Forelimb muscle (tissue), 1 donor: ENCODE results near the gene FIGNL1. TPM values are rescaled to one million over a fixed set of nuclear protein-coding genes. Genes with fewer than 3 reads are reported as not detected.
"Not testable (repeated sequence)": the region's sequence is repeated elsewhere in the genome, so short reads cannot be mapped to it uniquely, and the experiment has no call there.

ENCODE experiments used
- DNase-seq: peaks from one replicate; pipeline ENCODE4 v3.0.0-alpha.2; 2013; ENCODE audit warnings: low read depth
- polyA plus RNA-seq: library from polyadenylated mRNA; unstranded; fragments of 120-200 nt; gene quantifications from one replicate; pipeline ENCODE4 v1.2.1, GENCODE V29; 2013; ENCODE audit not compliant: insufficient read length

The FIGNL1 gene
- polyA plus RNA-seq, 1 donor: 11.7 TPM

DNA sequence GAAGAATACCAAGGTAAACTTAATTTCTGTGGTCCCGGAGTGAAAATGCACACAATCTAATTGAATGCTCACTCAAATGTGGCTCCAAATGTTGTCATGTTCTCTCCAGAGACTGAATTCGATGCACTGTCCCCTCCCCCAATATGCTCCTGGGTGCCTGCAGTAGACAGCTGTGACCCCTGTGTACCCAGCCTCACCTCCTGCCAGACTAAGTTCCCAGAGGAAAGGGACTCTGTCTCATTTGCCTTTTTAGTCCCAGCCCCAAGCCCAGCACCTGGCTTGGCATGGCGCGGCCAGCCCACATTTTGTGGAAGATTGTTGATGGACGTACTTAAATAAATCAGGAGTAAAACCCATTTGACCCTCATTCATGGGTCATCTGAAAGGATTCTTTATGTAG, 21.8 kb upstream of the FIGNL1 start:
- DNase-seq: no peak

DNA sequence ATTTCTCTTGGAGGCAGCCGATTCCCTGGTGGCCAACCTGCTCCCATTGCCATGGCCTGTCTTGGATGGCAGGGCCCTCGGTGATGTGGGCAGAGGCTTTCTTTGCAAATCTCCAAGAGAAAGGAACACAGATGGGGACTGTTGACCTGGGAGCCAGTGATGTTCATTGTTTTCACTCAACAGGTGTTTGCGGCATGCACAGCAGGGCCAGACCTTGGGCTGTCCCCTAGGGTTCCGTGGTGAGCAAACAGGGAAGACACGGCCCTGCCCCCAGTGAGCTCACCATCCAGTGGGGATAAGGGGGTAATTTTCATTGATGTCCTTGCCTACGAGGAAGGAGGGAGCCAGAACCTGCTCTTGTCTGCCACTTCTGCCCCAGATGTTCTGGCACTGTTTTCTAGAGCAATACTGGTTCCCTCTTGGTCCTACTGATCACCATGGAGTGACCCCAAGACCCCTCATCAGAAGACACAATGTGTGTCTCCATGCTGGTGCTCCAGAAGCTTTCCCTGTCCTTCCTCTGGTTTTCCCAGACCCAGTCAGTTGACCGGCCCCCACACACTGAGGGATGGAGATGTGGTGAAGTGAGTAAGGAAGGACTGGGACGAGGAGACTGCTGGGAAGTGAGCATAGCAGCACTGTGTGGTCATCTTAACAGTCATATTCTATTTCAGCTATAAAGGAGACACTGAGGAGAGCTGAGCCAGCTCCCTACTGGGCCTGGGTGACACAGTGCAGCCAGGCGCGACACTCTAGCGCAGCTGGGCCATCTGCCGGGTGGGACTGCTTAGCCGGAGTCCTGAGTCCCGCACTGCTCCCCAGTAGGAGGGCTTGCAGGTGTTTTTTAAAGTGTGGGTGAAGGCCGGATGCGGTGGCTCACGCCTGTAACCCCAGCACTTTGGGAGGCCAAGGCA, 20.4 kb upstream of the FIGNL1 start:
- DNase-seq: no peak

DNA sequence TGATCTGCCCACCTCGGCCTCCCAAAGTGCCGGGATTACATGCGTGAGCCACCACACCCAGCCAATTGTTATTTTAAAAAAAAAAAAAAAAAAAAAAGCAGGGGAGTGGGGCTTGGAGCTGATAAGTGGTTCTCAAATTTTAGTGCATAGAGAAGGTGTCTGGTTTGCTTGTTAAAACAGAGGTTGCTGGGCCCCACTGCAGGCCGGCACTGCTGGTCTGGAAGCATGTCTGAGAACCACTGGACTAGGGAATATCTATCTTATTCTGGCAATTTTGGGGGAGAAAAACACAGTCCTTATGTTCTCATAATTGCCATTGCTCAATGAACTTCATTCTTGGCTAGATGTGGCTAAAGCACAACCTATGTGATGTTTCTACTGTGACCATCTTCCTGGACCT, 19.0 kb upstream of the FIGNL1 start:
- DNase-seq: no peak

DNA sequence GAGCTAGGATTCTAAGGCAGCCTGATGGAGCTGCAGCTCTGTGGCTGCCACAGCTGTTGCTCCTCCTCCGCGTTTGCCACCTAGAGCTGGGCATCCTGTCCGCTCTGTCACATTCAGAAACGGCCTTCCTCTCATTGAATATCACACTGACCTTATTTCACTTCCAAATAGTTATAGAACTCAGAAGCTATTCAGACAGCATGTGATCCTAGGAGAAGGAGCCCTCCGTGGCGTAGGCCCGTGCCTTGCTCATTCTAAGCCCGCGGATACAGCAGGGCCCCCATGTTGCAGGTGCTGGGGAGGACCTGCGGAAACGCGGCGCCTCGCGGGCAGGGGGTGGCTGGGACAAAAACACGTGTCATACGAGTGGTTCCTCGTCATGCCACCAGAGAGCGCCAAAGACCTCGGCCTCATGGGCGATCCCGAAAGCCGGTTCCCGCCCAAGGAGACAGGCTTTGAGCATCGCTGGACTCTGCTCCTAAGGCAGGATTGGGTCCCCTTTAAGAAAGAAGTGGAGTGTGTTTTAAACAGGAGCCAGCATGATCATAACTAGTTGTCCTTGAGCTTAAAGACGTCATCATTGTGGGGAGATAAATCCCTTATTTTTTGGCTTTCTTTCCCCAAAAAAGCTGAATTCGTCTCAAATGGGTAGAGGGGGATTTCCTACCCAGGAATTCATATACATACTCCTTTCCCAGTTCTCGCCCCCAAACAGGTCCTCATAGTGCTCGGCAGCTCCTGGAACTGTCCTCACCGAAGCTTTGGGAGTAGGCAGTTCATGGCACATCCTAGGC, 17.9 kb upstream of the FIGNL1 start:
- peak; percentile 46 for DNase-seq

DNA sequence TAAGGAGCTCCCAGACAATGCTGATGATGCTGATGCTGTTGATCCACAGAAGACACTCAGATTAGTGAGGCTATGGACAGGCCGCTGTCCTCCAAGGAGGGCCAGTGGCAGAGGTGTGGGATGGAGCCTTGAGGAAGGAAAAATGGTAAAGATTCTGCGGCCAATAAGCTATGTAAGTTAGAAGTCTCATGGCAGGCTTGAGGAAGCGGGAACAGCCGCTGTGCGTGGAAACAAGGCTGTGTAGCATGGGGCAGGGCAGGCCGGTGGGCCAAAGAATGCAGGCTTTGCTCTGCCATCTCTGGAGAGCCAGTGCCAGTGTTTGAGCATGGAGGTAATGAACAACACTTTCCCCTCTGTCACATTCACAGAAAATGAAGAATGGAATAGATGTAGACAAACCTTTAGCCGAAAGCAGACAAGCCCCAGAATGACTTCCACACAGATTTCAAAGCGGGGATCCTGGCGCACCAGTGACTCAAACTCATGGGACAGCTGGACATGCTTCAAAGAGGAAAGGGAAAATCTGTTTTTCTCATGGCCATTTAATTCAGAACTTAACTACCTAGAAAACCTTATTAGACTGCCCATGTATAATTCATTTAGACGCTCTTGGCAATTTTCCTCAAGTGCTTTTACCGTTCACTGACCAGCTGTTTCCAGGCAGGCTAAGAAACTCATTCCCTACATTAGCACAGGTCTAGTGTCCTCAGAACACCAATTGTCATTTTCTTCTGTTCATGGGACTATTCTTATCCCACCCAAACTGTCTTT, 16.9 kb upstream of the FIGNL1 start:
- DNase-seq: no peak

DNA sequence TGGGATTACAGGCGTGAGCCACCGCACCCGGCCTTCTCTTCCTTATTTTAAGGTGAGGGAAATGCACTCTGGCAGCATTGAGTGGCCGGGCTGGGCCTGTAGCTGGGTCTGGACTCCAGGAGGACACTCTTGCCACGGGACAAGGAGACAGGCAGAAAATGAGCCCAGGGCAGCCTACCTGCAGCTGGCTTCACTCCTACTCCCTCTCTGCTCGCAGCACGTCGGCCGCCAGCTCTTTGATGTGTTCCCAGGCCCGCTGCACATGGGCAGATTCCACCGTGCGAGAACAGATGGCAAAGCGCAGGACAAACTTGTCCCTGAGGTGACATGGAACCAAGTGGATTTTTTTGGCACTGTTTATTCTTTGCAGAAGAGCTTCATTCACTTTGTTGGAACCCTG, 12.9 kb upstream of the FIGNL1 start:
- DNase-seq: no peak

DNA sequence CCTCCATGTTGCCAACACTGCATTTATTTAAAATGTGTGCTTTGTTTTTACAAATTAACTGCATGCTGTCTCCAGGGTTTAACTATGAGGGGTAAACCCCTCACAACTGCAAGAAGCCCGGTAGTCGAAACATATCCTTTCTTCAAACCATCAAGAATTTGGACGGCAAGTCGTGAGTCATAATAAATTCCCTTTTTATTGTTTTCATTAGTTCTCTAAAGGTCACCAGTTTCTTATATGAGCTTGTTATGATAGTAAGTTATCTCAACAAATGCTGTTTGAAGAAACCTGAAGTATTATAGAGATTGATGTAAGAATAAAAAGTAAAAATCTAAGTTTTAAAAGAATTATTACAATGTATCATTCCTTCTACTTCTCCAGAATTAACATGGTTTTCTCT, 12.2 kb upstream of the FIGNL1 start:
- DNase-seq: no peak

DNA sequence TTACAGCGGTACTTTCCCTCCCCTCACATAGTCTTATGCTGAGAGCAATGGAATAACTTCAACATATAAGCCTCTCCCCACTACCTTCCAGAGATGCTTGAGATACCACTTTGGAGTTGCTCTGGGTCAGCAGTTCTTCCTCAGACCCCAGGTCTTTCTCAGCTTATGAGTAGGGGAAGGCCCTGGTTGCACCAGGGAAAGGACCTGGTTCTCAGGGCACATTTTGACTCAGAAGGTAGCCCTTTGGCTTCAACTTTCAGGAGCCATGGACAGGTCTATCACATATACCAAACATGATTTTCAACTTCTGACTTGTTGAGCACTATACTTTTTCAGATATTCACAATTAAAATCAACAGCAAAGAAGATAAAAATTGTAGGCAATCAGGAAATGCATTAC, 11.5 kb upstream of the FIGNL1 start:
- DNase-seq: no peak

DNA sequence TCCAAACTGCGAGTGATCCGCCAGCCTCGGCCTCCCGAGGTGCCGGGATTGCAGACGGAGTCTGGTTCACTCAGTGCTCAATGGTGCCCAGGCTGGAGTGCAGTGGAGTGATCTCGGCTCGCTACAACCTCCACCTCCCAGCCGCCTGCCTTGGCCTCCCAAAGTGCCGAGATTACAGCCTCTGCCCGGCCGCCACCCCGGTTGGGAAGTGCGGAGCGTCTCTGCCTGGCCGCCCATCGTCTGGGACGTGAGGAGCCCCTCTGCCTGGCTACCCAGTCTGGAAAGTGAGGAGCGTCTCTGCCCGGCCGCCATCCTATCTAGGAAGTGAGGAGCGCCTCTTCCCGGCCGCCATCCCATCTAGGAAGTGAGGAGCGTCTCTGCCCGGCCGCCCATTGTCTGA, 9.0 kb upstream of the FIGNL1 start:
- DNase-seq: not testable (repeated sequence)

DNA sequence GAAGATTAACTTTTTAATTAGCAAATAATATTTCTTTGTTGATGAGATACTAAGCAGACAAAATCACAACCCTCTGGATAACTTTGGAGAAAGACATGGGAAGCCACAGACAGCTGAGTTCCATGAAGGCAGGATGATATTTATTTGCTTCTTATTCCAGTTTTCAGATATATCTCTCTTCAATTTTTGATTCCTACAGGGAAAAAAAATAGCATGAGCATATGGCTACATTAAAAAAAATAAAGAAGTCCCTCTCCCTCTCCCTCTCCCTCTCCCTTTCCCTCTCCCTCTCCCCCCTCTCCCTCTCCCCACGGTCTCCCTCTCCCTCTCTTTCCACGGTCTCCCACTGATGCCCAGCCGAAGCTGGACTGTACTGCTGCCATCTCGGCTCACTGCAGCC, 8.5 kb upstream of the FIGNL1 start:
- DNase-seq: not testable (repeated sequence)

DNA sequence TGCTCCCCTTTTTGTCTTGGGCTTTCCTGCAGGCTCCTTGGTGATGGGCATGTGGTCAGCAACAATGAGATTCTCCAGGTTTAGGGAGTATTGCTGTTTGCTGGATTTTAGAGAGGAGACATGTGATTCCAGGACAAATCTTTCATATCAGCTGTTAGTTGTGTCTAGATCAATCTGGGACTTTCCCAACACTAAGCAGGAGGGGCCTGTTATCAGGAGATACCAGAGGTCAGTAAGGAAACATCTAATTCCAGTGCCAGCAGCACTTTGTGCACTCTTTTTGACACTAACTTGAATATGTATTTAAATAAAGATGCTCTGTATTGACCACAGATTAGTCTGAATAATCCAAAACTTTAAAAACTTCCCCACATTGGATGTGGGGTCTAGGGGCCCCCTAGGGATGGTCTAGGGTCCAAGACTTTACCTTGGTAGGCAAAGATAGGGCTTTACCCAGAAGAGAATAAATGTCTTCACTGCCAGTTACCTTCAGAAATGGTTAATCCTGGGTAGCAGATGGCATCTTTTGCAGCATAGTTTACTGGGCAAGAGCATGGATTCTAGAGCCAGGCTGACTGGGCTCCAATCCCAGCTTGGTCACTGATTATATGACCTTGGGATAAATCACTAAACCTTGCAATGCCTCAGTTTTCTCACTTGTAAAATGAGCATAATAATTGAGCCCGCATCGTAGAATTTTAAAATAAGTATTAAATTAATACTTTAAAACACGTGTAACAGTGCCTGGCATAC, 6.4 kb upstream of the FIGNL1 start:
- no peak for DNase-seq

DNA sequence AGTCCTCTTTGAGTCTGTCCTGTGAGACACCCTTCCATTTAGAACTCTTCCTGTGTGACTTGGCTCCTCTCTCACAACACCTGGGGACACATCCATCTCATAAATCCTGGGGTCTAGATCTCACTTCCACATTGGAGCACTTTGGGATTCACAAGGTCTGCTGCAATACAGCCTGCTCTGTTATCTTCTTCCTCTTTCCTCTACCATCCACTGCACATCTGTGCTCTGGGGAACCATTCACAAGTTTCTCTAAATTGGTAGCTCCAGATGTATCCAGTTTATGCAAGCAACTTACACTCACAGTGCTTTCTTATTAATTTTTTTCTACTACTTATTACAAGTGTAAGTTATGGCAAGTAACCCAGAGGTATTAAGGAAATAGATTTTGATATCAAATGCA, 5.5 kb upstream of the FIGNL1 start:
- DNase-seq: no peak

DNA sequence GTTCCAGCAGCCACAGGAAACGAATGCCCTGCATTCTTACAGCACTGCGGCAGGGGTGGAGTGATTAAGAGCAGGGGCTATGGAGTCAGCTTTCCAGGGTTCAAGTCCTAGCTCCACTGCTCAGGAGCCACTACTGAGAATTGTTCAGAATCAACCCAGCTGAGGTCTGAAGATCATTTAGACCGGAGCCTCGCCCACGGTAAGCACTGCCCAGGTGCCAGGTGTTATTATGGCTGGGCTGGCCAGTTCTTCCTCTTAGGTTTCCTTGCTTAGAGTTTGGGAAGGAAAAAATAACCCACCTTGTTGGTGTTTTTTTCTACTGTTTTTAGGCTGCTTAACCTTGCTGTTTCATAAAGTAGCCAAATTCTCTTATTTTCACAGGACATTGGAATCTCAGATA, 4.8 kb upstream of the FIGNL1 start:
- no peak for DNase-seq

DNA sequence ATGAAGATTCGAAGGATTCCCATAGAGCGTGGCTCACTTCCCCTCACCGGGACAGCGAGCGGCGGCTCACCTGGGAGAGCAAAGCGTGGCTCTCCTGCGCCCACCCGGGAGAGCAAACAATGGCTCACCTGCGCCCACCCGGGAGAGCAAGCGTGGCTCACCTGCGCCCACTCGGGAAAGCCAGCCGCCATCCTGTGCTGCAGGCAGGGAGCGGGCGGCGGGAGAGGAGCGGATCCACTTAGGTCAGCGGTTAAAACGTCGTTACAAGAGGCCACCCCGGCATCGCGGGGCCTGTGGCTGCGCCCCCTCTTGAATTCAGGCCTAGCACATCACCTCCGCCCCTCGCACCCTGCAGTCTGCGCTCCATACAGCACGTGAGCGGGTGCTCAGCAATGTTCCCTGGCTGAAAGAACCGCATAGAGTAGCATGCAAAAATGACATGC, 461 bp upstream of the FIGNL1 start:
- no peak for DNase-seq

DNA sequence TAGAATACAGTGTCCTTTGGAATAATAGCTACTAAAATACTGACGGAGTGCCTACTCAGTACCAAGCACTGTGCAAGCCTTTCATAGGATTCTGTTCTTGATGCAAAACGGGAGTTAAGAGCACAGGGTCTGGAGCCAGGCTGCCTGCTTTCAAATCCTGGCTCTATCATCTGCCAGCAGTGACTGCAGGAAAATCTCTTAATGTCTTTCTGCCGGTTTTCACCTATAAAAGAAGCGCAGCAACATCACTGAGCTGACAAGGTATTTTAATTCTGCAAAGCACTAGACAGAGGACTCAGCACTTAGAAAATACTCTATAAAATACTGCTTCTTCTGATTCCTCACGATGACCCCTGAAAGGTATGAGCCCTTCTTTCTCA, 659 bp downstream of the FIGNL1 start:
- no peak for DNase-seq

DNA sequence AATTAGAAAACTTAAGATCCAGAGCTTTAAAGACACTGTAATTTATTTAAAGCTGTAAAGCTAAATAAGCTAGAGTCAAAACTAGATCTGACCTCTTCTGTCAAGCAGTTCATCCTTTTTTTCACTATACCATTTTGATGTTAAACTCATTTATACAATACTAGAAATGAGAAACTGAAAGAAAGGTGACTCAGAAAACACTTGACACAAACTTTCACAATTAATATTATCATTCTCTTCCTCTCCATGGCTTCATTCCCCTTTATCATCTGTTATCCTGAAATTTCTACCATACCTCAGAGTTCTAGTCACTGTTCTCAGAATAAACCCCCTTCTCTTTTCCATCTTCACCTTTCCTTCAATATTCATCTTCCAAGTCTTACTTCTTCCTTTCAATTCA, 1.3 kb downstream of the FIGNL1 start:
- DNase-seq: no peak

DNA sequence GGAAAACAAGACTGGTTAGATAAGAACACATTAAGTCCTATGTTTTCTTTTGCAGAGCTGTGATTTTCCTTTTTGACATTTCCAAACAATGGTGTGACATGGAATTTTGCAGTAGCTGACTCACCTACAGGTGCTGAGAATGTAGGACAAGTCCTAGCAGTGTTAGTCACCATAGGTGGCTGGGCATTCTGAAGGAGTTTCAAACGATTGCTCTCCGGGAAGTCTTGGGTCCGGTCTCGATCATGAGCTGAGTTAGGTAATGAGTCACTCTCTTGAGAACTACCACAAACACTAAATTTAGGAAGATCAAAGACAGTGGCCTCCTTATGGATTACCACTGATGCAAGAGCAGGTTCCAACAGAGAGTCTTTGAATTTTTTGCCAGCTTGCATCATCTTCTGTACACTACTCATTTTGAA, 3.6 kb downstream of the FIGNL1 start:
- DNase-seq: no peak

DNA sequence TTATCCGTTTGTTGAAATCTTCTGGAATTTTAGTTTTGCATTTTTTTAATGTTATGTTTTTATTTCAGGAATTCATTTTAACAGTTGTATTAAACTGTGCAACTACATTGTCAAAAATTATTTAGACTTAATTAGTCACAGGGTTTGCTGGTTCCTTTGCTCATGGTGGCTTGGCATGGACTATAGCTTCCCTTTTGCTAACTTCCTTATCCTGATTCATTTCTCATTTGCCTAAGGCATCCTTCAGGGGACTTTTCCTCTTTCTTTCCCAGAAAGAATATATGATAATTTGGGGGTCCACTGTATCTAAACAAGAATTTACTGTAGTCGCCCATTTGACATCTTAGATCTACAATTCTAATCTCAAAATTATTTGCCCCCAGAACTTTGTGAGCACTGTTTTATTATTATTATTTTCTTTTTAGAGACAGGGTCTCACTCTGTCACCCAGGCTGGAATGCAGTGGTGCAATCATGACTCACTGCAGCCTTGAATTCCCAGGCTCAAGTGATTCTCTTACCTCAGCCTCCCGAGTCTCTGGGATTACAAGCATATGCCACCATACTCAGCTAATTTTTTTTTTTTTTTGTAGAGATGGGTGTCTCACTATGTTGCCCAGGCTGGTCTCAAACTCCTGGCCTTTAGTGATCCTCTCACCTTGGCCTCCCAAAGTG, 13.9 kb downstream of the FIGNL1 start:
- no peak for DNase-seq

DNA sequence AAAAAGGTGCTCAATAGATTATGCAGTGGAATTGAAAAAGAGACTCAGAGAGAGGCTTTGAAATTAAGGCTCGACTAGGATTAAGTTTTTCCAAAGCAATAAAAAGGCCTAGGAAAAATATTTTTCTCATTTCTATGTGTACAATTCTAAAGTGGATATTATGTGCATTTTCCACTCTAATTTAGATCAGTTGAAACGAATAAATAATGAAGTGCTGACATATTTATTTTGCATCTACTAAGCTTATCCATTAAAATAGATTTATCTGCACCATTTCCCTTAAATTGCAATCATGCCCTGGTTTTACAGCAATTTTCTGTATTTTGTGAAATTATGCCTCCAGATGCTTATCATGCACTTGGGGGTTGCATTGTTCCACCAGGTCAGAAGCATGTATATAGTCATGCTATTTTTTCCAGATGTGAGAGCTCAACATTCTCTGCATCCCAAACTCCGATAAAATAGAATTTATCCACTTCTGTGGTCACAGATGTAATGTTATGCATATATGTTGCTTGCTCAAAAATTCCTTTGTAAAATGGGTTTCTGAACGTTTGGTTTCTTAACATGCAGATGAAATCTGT, 18.3 kb downstream of the FIGNL1 start:
- DNase-seq: no peak

DNA sequence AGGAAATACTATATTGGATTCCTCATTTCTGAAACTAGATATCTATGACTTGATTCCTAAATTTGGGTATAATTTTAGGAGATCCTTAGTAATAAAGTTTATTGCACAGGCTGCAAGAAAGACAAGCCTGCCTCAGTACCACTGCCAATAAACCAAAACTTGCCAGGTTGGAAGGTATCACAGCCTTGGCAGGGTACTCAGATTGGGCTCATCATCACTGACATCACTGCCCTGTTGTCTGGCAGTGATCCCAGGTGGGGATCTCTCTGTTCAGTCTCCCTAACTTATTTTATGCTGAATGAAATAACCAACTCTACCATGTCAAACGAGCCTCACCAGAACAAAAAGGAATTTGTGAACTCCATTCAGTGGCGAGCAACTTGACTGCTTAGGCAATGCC, 18.8 kb downstream of the FIGNL1 start:
- DNase-seq: no peak

DNA sequence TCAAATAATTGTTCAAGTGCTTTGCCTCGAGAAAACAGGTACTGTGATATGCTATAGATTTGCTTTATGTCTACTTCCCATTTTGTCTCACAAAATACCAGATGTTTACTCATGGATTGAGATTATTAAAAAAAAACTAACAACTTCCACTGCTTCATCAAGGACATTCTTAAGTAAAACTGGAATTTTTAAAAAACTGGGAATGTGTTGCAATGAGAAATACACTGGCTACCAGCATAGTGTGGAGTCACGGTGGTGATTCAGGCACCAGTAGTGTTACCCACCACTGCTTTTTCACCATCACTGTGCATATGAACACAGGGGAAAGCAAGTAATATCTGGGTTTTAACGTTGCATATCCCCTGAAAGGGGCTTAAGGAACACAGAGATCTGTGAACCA, 21.2 kb downstream of the FIGNL1 start:
- DNase-seq: no peak
